COLO668 (cell line): ENCODE data around the gene PHF20.
A peak's percentile ranks its signal among the peaks of the same experiment; 100 is the strongest.
"Not testable (repeated sequence)": the region's sequence is repeated elsewhere in the genome, so short reads cannot be mapped to it uniquely, and the experiment has no call there.

Experiments used
- DNase-seq: peaks from one replicate; lab custom pipeline; 2025; ENCODE audit not compliant: unreplicated experiment; lab: John Stamatoyannopoulos, UW

Gene PHF20

GRCh38 chr20:35912881-35913280 lies 141.1 kb downstream of the PHF20 start:
- no peak for DNase-seq

GRCh38 chr20:35917077-35917476 lies 145.3 kb downstream of the PHF20 start:
- DNase-seq = no peak

GRCh38 chr20:35918021-35918420 lies 146.2 kb downstream of the PHF20 start:
- DNase-seq = no peak

GRCh38 chr20:35920523-35920922 lies 148.7 kb downstream of the PHF20 start:
- no peak for DNase-seq

- DNase-seq = no peak
These were observed 157.5 kb downstream of the PHF20 start for GRCh38 chr20:35929301-35929700.

- no peak for DNase-seq
These were observed 162.2 kb downstream of the PHF20 start for GRCh38 chr20:35934050-35934449.

GRCh38 chr20:35939264-35939663 lies 167.4 kb downstream of the PHF20 start:
- DNase-seq = no peak

GRCh38 chr20:35941620-35942019 lies 169.8 kb downstream of the PHF20 start:
- no peak for DNase-seq

GRCh38 chr20:35942243-35942642 lies 170.4 kb downstream of the PHF20 start:
- DNase-seq = no peak

GRCh38 chr20:35947489-35947888 lies 175.7 kb downstream of the PHF20 start:
- DNase-seq = peak; percentile 21

GRCh38 chr20:35947907-35948306 lies 176.1 kb downstream of the PHF20 start:
- no peak for DNase-seq

- no peak for DNase-seq
These were observed 178.3 kb downstream of the PHF20 start for GRCh38 chr20:35950093-35950492.

GRCh38 chr20:35952080-35952479 lies 180.3 kb downstream of the PHF20 start:
- not testable (repeated sequence) for DNase-seq

- DNase-seq = no peak
These were observed 180.9 kb downstream of the PHF20 start for GRCh38 chr20:35952480-35953386.

GRCh38 chr20:35953387-35954199 lies 181.8 kb downstream of the PHF20 start:
- peak; percentile 72 for DNase-seq

- DNase-seq = peak; percentile 99
These were observed 182.5 kb downstream of the PHF20 start, which contains the start of gene SCAND1 for GRCh38 chr20:35954200-35954906. SCAND1 (minus strand) TSS chr20:35954502; CDS start chr20:35954284, 218 bp downstream.

GRCh38 chr20:35954907-35955251 lies 183.1 kb downstream of the PHF20 start:
- no peak for DNase-seq

GRCh38 chr20:35956616-35957015 lies 184.8 kb downstream of the PHF20 start:
- DNase-seq = no peak

- DNase-seq = not testable (repeated sequence)
These were observed 187.5 kb downstream of the PHF20 start for GRCh38 chr20:35959291-35959690.

- DNase-seq = no peak
These were observed 192.1 kb downstream of the PHF20 start for GRCh38 chr20:35963878-35964277.

GRCh38 chr20:35967979-35968640 lies 196.3 kb downstream of the PHF20 start, which contains the start of gene CNBD2:
CNBD2 (plus strand) TSS chr20:35968590; CDS start chr20:35968763, 173 bp downstream.
- DNase-seq = no peak
